ENCODE measurements around the gene CARTPT.

Gene CARTPT

DNA sequence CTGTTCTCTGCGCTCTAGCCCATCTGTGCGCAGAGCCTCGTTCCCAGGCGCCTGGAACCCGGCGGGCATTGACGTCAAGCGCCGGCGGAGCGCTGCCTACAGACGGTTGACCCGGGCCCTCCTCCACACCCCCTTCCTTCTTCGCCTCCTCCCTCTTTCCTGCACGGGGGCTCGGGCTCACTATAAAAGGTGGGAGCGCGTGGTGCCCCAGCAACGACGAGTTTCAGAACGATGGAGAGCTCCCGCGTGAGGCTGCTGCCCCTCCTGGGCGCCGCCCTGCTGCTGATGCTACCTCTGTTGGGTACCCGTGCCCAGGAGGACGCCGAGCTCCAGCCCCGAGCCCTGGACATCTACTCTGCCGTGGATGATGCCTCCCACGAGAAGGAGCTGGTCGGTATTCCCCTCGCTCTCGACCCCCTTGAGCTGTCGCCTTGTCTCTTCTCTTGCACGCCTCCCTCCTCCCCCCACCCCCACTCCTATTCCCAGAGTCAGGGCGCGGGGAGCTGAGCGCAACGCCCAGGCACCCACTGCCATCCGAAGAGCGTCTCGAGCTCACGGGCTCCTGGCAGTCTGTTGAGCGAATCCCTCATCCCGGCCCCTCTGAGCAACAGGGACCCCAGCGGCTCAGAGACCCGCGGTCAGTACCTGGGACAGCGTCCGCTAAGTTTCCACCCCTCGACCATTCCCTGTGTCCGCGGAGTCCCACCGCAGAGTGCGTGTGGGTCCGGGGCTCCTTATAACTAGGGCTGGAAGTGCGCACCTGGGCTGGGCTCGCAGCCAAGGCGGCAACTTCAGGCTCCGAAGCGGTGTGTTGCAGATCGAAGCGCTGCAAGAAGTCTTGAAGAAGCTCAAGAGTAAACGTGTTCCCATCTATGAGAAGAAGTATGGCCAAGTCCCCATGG is at the start of gene CARTPT:
TSS of gene CARTPT (plus strand) at position 213 of the 902 bp plus-strand sequence. CDS start at position 232, 19 bp downstream.
- no peak for DNase-seq

DNA sequence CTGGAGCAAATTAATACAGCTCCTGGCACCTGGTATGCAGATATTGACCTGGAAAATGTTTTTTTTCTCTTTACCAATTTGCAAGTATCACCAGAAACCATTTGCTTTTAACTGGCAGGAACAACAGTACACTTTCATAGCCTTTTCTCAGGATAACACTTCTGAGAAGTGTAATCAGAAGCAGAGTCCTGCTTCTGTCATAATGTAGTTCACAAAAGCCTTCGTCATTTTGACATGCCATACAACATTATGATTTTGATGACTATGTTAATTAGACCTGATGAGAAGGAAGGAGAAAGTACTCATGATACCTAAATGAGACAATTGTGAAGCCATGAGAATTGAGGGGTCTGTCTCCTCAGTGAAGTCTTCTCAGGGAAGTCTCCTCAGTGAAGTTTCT is 41.1 kb upstream of the CARTPT start:
- no peak for DNase-seq

DNA sequence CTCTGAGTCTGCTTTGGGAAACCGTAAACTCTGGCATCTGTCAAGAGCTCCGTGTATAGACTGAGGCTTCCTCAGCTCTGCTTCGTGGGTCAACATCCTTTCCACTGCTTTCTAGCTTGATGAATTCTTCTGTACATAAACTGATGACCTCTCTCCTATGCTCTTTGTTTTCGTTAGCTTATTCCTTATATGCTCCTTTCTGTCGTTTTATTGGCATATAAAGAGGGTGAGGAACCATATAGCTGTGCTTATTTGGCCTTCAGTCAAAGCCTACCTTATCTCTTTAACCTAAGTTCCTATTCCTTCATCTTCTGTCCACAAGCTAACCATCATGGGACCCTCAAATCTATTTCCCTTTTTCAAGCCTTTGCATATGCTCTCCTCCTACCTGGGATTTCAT is 39.4 kb upstream of the CARTPT start:
- DNase-seq: no peak

DNA sequence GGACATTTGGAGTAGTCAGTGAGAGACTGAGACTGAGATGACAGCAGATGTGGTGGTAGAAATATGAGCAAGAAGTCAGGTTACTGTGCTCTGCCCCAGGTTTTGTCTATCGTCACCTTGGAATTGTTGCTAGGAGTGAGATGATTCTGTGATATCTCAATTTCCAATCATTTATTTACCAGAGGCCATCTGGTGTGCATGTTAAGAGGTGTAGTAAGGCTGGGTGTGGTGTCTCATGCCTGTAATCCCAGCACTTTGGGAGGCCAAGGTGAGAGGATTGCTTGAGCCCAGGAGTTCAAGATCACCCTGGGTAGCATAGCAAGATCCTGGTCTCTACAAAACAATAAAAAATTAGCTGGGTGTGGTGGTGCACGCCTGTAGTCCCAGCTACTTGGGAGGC is 38.6 kb upstream of the CARTPT start:
- no peak for DNase-seq

DNA sequence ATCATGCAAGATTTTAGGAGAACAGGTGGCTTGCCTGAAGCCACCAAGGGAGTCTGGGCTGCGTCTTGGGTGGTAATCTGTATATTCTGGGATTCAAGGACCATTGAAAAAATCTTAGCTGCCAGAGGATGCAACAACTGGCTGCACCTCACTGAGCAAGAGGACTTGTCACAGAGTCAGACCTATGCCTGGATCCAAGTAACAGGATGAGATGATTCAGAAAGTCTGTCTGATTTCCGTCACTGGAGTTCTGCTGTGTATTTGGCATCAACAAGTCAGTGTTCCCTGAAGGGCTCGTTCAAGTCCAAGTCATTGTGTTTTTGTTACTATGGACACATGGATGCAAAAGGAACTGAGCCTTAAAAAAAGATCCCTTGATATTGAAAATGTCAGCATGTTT is 37.8 kb upstream of the CARTPT start:
- no peak for DNase-seq

DNA sequence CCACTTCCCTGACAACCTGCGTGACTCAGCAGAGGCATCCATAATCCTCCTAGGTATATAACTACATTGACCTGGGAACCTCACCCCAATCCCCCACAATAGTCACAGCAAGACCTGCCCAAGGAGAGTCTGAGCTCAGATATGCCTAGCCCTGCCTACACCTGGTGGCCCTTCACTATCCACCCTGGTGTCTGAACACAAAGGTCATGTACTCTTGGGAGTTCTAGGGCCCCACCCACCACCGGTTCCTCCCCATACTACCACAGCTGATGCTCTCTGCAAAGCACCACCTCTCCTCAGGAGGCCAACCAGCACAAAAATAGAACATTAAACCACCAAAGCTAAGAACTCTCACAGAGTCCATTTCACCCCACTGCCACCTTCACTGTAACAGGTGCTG is 34.8 kb upstream of the CARTPT start:
- no peak for DNase-seq

DNA sequence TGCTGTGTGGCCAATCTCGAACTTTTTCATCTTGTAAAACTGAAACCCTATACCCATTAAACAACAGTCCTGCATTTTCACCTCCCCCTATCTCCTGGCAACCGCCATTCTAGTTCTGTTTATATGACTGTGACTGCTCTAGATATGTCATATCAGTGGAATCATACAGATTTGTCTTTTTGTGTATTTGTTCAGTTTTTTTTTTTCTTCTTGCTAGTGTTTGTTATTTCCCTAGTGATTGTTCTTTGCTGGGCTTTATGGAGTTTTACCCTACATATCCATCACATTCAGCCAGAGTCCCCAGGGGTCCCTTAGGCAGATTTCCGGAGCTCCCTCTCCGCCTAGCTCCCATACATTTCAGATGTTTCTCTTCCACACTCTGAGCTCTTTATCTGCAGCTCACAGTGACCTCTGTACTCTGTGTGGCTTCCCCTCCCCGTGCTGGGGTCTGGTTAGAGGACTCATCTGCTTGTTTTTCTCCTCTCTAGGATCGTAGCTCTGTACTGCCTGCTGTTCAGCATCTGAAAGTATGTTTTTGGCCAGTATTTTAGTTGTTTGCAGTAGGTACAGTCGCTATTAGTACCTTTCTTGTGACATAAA is 25.1 kb upstream of the CARTPT start:
- no peak for DNase-seq

DNA sequence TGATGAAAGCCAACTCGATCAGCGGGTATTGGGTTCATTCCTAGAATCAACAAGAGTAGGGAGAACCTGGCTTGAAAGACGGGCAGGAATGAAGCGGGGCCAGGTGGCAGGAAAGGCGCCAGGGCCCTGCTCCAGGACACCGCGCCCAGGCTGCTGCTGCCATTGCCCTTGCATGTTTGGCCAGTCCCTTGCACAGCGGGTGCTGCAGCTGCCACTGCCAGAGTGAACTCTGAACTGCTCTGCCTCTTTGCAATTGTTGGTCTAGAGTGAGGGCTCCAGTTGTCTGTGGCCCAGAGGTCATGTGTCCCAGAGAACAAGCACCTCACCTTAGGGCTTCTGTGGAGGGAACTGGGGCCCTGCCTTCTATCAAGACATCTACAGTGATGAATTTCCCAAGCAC is 24.0 kb upstream of the CARTPT start:
- DNase-seq: no peak

DNA sequence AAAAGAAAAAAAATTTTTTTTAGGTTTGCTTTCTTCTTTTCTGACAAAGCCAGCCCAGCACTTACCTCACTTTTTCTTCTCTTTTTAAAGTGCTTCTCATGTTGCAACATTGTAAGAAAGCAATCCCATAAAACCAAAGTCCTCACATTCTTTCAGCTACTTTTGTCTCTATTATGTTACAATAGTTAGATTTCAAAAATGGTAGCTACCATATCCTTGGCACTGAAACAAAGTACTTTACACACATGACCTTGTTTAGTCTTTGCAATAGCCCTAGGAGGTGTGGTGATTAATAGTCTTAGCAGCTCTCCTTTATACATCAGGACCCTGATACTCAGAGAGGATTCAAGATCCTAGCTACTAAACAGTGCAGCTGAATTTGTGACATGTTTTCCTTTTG is 23.5 kb upstream of the CARTPT start:
- DNase-seq: no peak

DNA sequence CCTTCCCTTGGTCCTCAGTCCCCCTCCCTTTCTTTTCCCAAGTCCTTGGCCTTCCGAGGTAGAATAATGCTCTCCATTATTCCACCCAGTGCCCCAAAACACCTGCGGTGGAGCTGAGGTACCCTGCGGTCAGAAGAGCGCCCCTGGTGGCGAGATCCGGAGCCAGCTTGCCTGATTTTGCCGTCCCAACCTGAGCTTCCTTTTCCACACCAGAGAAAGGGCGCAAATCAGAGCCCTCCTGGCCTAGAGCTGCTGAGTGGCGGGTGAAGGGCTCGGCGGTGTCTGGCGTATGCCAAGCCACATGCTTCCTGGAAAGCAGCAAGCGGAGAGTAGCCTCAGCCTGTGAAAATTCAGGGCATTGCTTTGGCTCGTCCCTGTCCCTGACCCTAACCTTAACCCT is 21.1 kb upstream of the CARTPT start:
- DNase-seq: no peak

DNA sequence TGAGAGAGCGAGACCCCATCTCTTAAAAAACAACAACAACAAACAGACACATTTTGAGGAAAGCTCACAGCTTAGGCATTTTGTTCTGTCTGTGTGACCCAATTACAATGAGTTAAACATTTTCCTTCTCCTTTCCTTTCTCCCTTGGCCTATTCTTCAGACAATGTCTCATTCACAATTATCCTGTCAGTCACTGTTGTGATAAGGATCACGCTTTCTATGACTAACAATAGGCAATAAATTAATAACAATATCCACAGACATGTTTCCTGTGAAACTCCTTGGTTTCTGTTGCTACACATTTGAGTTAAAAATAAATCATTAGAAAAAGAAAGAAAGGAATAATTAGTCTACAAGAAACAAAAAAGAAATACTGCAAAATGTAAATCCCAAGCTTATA is 19.8 kb upstream of the CARTPT start:
- DNase-seq: no peak

DNA sequence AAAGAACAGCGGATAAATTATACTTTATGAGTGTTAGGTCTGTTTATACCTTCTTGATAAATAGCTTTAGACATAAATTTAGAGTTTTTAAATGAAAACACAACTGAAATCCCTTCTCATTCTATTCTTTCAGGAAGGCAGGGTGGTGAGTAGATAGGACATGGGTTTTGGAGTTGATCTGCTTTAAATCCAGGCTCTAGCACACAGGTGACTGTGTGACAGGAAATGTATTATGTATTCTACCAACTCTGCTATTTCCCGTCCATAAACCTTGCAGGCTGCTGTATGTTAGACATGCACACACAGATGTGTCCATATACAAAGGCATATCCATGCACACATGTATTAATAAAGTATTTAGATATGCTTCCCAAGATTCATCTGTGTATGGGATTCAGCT is 19.3 kb upstream of the CARTPT start:
- no peak for DNase-seq

DNA sequence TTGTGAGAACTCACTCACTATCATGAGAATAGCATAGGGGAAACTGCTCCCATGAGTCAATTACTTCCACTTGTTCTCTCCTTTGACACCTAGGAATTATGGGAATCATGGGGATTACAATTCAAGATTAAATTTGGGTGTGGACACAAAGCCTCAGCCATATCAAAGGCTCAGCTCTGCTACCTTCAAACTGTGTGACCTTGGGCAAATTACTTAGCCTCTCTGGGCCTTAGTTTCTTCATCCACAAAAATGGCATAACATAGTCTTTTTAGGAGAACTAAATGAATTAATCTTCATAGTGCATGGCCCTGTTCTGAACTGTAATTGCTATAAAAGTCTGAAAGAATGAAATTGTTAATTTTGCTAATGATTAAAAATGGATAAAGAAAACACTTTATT is 18.3 kb upstream of the CARTPT start:
- DNase-seq: no peak

DNA sequence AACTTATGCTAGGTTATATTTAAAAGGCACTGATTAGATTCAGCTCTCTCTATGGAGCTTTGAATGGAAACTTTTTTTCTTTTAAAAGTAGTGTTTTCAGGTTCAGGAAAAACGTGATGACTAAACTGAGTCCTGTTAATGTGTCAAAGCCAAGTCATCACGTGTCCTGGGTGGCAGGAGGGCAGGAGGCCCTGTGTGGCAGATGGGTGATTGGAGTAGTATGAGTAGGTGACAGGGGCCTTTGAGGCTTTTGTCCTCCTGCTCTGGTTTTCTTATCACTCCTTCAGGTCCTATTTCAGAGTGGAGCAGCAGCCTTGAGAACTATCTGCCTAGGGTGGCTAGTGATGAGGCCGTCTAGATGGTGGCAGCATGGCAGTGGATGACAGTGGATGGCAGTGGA is 17.7 kb upstream of the CARTPT start:
- no peak for DNase-seq

DNA sequence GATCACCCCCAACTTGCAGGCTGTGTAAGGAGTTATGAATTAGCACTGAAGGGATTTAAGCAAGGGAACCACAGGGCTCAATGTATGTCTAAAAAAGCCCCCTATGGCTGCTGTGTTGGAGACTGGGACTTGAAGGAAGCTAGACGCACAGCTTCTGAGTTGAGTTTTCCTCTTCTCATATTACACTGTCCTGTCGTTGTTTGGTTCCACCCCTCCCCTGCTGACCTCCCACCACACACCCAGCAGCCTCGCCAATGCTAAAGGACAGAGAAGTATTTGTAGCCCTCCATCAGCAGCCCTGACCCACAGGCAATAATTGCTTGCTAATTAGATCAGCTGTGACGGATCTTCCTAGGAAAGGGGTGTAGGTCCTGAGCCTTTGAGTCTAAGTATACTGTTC is 15.1 kb upstream of the CARTPT start:
- no peak for DNase-seq

DNA sequence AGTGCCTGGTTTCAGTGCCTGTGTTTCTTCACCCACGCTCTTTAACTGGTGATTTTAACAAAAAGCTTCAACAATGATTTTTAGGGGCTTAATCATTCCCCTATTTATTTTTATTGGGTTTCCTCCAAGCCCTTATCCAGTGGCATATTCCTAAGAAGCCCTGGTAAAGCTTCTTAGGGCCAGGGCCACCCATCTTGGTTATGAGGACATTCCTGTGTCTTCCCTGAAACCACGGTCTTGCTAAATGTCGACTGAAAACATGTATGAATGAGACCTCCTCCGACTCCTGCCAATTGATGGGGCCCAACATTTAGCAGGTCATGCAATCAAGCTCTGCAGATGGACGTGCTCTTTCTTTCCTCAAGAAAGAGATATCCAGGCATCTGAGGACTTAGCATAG is 13.7 kb upstream of the CARTPT start:
- no peak for DNase-seq

DNA sequence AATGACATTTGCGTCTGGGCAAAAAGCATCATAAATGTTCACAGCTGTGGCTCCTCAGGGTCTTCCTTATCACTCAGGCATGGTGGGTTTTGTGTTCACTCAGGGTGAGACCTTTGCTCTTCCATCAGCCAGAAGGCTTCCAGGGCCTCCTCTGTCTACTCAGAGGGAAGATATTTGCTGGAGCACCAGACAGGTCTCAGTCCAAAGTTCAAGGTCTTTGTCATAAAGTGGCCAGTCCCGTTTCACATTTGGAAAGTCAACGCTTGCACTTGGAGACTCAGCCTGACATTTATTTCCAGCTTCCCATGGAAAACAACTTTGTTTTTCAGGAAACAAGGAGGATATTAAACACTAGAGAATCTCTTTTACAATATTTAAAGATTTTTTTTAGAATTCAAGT is 12.2 kb upstream of the CARTPT start:
- DNase-seq: no peak

DNA sequence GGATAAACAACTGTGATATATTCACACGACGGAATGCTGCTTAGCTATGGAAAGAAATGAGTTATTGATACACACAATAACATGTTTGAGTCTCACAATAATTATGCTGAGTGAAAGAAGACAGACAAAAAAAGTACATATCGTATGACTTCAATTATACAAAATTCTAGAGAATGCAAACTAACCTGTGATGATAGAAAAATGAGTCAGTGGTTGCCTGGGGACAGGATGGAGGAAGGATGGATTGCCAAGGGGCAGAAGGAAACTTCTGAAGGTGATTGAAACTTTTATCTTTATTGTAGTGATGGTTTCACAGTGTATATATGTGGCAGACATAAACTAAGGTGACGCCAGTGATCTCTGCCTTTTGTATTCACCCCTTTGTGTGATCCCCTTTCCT is 7.5 kb upstream of the CARTPT start:
- DNase-seq: no peak

DNA sequence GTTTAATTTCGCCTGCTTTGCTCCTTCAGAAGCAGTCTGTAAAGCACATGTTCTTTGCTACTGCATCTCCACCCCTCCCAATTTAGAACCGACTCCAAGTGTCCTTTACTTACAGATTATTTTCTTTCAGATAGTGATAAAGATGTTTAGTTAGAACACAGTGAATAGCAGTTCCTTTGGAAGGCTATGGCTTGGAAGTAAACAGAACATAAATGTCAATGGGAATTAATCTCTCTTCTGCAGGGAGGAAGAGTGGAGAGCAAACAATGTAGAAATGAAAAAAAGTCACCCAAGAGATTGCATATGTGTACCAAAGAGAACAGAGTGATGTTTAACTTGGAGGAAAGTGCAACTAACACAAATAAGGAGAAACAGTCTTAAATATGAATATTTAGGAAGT is 4.2 kb upstream of the CARTPT start:
- DNase-seq: no peak

DNA sequence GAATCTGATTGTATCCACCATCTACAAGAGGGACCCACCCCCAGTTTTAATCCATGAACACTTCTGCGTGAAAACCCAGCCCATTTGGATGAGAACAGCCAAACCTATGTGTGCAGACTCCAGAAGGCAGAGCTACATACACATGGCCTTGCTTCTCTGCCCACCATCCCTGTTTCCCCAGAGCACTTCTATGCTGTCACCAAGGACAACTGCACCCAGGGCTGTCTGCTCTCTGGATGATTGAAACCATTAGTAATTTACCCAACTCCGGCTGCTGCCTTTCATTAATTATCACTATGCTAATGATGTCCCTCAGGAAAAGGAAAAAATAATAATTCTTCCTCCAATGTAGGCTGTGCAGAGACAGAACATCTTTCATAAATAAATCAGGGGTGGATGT is 8.9 kb downstream of the CARTPT start:
- DNase-seq: no peak

DNA sequence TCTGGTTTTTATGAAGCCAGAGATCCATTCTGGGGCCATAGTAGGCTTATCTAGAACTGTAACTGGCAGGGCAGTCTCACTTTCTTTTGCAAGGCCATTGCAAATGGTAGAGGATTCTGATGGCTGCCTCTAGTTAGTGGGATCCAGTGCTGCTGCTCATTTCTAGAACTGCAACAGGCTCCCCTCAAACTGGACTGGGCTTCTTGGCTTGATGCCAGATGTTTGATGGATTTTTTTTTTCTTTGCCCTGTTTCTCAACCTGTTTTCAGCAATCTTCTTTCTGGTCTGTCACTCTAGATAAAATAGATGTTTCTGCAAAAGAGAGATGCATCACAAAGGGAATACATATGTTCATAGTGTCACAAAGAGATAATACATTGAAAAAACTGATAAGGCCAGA is 11.9 kb downstream of the CARTPT start:
- no peak for DNase-seq

DNA sequence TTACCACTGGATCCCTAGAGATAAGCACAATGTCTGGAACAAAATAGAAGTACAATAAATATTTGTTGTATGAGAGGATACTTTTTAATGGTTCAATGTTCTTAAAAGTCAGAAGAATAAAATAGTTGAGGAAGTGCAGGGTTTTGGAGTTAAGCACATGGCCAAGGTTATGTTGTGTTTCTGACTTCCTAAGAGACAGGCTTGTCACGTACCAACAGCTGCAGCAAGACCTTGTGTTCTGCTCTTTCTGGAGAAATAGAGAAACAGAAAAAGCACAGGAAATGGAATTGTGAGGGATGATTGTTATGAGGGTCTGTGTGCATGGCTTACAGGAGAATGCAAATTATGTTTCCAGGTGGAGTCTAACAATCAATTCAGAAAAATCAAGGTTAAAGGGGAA is 12.9 kb downstream of the CARTPT start:
- no peak for DNase-seq

DNA sequence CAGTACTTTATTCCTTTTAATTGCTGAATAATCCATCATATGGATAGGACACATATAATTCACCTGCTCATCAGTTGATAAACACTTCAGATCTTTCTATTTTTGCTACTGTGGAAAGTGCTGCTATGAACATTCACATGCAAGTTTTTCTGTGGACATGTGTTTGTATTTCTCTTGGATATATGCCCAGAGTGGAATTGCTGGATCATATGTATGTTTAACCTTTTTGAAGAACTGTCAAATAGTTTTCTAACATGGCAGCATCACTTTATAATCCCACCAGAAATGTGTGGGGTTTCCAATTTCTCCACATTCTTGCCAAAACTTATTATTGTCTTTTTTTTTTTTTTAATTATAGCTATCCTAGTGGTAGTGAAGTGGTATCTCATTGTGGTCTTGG is 15.1 kb downstream of the CARTPT start:
- no peak for DNase-seq

DNA sequence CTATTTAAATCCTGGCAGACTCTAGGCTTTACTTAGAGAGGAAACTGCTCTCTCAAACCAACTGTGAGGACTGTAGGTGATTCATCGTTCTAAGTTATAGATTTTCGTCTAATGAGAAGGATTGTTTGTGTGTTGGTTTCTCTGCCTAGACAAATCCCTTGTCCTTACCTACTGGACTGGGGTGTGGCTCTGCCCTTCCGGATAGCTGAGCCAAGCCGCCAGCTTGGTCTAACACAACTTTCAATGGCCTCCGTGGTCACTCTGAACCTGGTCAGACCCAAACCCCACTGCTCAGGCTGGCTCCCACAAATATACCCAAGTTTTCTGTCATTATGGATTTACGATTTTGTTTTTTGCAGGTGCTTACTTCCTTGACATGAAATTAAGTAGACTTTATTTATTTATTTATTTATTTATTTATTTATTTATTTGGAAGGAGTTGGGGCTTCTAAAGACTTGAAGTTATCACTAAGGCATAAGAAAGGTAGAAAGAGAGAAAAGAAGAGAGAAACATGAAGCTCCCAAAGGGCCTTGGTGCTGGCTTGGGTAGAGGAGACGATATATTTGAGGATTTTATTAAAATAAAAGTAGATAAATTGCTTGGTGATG is 19.0 kb downstream of the CARTPT start:
- DNase-seq: no peak
